A549 treated with RU486 at 1 μM for 4 hours (cell line): Measurements from ENCODE around the gene MBTD1. TPM values are rescaled to one million over a fixed set of nuclear protein-coding genes. Genes with fewer than 3 reads are reported as not detected.

Experiments used
- total RNA-seq: library from RNA; stranded (reverse); fragments of 200-300 nt; extraction: Qiagen RNA extraction; gene quantifications from 5 replicates; pipeline ENCODE4 v1.2.3, GENCODE V29; 2022; ENCODE audit warnings: low read depth

Gene MBTD1
- total RNA-seq: 3.2 to 7.2 TPM (median 6.2 TPM) in 5 replicates

GRCh38 chr17:51259564-51260236, at the start of gene MBTD1:
TSS of gene MBTD1 (minus strand) at chr17:51260049. CDS start at chr17:51225161, 34,888 bp downstream.

GRCh38 chr17:51260237-51261023, 581 bp upstream of the MBTD1 start, which contains the start of gene UTP18:
TSS of gene UTP18 (plus strand) at chr17:51260546. CDS start at chr17:51260585, 39 bp downstream.

GRCh38 chr17:51166198-51166986, 93.5 kb downstream of the MBTD1 start, which contains the start of gene NME2:
TSS of gene NME2 (plus strand) at chr17:51166411. CDS start at chr17:51166831, 420 bp downstream.

GRCh38 chr17:51153210-51154072, 106.4 kb downstream of the MBTD1 start, which contains the start of gene NME1:
TSS of gene NME1 (plus strand) at chr17:51153559. CDS start at chr17:51155655, 2,096 bp downstream.

Other genes starting within 250 kb of the MBTD1 start
- gene SPAG9, start 139.2 kb downstream of the MBTD1 start, total RNA-seq: 79.4 to 95.8 TPM (median 83.0 TPM) in 5 replicates
- 606 to 812 TPM (median 696 TPM) in 5 replicates for gene NME1, start 106.5 kb downstream of the MBTD1 start, total RNA-seq
- 1,659 to 1,872 TPM (median 1,799 TPM) in 5 replicates for gene NME2, start 93.6 kb downstream of the MBTD1 start, total RNA-seq
- gene UTP18, start 497 bp upstream of the MBTD1 start, total RNA-seq: 63.4 to 87.5 TPM (median 79.6 TPM) in 5 replicates